KMS-11 (cell line): ENCODE results near the gene AGPAT2.
"Not testable (repeated sequence)": the region's sequence is repeated elsewhere in the genome, so short reads cannot be mapped to it uniquely, and the experiment has no call there.

Experiments
- H2AFZ ChIP-seq: fragments of 200-600 bp; sonication (generic); 2 replicates; pipeline ENCODE4 v1.6.1; 2016; ENCODE audit warnings: antibody characterized with exemption, mixed run types, low read depth
- H3K27ac ChIP-seq: fragments of 200-600 bp; sonication (generic); 2 replicates; pipeline ENCODE4 v1.6.1; 2016; ENCODE audit warnings: mild to moderate bottlenecking, mixed run types
- H3K27me3 ChIP-seq: fragments of 200-600 bp; sonication (generic); 2 replicates; pipeline ENCODE4 v1.6.1; 2017; ENCODE audit warnings: mild to moderate bottlenecking, low read depth, mixed run types, moderate library complexity; ENCODE audit not compliant: insufficient read depth
- H3K36me3 ChIP-seq: fragments of 200-600 bp; sonication (generic); 2 replicates; pipeline ENCODE4 v1.6.1; 2017; ENCODE audit warnings: mild to moderate bottlenecking, mixed run types; ENCODE audit not compliant: insufficient read depth
- H3K4me1 ChIP-seq: fragments of 200-600 bp; sonication (generic); 2 replicates; pipeline ENCODE4 v1.6.1; 2016; ENCODE audit warnings: mild to moderate bottlenecking, low read depth, mixed run types; ENCODE audit not compliant: poor library complexity, severe bottlenecking
- H3K4me2 ChIP-seq: fragments of 200-600 bp; sonication (generic); 2 replicates; pipeline ENCODE4 v1.7.0; 2016; ENCODE audit warnings: mild to moderate bottlenecking, mixed run types
- H3K4me3 ChIP-seq: fragments of 200-600 bp; sonication (generic); IDR thresholded peaks from 2 replicates; pipeline ENCODE4 v1.6.1; 2017; ENCODE audit warnings: low read depth, low read length, mixed read lengths; ENCODE audit not compliant: insufficient read depth
- H3K79me2 ChIP-seq: fragments of 200-600 bp; sonication (generic); 2 replicates; pipeline ENCODE4 v1.6.1; 2016; ENCODE audit warnings: low read depth, mixed run types; ENCODE audit not compliant: insufficient read depth
- H3K9ac ChIP-seq: fragments of 200-600 bp; sonication (generic); 2 replicates; pipeline ENCODE4 v1.6.1; 2016; ENCODE audit warnings: mild to moderate bottlenecking, mixed run types
- H4K20me1 ChIP-seq: fragments of 200-600 bp; sonication (generic); 2 replicates; pipeline ENCODE4 v1.6.1; 2016; ENCODE audit warnings: mild to moderate bottlenecking, mixed run types; ENCODE audit not compliant: insufficient read depth
- TF ChIP-seq, protein P1 (sequence below): fragments of 200-600 bp; sonication (generic); conservative IDR thresholded peaks from 2 replicates; pipeline ENCODE4 v1.6.1; 2017; ENCODE audit warnings: low read depth, mild to moderate bottlenecking, antibody characterized with exemption, low read length, moderate library complexity, mixed read lengths

AGPAT2 gene

DNA sequence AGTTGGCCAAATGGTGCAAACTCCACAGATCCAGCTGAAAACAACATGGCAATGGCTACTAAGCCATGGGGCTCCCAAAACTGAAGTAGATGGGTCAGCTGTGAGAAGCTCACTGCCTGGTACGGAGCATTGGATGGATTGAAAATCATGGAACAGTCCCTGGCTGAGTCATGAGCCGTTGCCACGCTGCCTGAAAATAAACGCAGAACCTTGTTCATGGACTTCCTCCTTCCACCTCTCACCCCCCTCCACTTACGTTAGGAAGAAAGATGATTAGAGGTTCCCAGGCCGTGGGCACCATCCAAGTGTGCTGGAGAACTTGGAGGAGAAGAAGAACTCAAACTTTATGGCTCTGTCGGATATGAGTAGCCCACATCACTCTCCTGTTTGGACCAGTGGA is 18.3 kb upstream of the AGPAT2 start:
- Histone ChIP-seq H3K79me2 (0 out of 2 replicates have a peak, but pooled peaks cover 4% of the 10 kb centered on the region), H2AFZ (no peak overlapping the region), H3K36me3 (no peaks in the 10 kb centered on the region), H3K4me1 (peaks cover 47% of the 10 kb centered on the region), H3K27ac (no peak overlapping the region), H3K27me3 (no peaks in the 10 kb centered on the region), H4K20me1 (no peaks in the 10 kb centered on the region), H3K4me2 (no peak overlapping the region), H3K9ac (no peak overlapping the region), H3K4me3 (no peak overlapping the region)
- TF ChIP-seq, protein P1, sequence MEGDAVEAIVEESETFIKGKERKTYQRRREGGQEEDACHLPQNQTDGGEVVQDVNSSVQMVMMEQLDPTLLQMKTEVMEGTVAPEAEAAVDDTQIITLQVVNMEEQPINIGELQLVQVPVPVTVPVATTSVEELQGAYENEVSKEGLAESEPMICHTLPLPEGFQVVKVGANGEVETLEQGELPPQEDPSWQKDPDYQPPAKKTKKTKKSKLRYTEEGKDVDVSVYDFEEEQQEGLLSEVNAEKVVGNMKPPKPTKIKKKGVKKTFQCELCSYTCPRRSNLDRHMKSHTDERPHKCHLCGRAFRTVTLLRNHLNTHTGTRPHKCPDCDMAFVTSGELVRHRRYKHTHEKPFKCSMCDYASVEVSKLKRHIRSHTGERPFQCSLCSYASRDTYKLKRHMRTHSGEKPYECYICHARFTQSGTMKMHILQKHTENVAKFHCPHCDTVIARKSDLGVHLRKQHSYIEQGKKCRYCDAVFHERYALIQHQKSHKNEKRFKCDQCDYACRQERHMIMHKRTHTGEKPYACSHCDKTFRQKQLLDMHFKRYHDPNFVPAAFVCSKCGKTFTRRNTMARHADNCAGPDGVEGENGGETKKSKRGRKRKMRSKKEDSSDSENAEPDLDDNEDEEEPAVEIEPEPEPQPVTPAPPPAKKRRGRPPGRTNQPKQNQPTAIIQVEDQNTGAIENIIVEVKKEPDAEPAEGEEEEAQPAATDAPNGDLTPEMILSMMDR = no peak

DNA sequence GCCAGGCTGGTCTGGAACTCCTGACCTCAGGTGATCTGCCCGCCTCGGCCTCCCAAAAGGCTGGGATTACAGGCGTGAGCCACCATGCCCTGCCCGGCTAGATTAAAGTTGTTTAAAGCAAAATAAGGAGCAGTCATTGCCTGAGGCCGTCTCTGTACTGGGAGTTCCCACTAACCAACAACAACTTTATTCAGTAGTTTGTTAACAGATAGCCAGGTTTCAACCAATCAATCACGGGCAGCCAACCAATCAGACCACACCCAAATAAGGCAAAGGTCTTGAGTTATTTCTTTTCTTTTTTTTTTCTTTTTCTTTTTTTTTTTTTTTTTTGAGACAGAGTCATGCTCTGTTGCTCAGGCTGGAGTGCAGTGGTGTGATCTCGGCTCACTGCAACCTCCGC is 17.5 kb upstream of the AGPAT2 start:
- not testable (repeated sequence) for H3K27ac ChIP-seq, H2AFZ ChIP-seq, H3K9ac ChIP-seq, H3K4me3 ChIP-seq, H4K20me1 ChIP-seq, H3K79me2 ChIP-seq, H3K27me3 ChIP-seq, H3K36me3 ChIP-seq
- Histone ChIP-seq H3K4me1 (peaks cover 55% of the 10 kb centered on the region), H3K4me2 (0 out of 2 replicates have a peak overlapping the region, but pooled peaks have one; percentile 21)

DNA sequence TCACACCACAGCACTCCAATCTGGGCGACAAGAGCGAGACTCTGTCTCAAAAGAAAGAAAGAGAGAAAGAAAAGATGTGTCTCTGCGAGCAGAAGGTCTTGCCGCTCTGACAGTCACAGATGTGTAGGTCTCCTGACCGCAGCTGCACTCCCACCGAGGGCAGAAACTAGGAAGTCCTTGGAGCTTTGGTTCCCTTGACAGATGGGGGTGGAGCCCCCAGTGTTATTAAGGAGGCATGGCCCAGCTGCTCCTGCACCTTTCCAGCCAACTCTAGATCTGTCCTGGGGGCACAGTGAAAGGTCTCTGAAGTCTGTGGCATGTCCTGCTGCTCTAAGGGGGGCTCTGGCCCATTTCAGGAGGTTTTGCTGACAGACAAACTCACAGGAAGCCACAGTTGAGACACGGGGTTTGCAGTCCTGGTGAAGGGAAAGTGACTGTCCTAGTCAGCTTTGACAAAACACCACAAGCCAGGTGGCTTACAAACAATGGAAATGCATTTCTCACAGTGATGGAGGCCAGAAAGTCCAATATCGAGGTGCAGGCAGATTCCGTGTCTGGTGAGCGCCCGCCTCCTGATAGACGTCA is 16.1 kb upstream of the AGPAT2 start:
- 0 out of 2 replicates have a peak, but pooled peaks cover 4% of the 10 kb centered on the region for H3K79me2 ChIP-seq
- no peaks in the 10 kb centered on the region for H3K36me3 ChIP-seq
- H3K9ac ChIP-seq = peak overlapping the region; percentile 86; the same call in 1 of the 2 replicates
- TF ChIP-seq, protein P1 = no peak
- no peaks in the 10 kb centered on the region for H4K20me1 ChIP-seq
- H3K27me3 ChIP-seq = no peaks in the 10 kb centered on the region
- no peak overlapping the region for H3K4me3 ChIP-seq
- H3K4me1 ChIP-seq = peaks cover 66% of the 10 kb centered on the region
- peak overlapping the region; percentile 95 for H3K27ac ChIP-seq
- H2AFZ ChIP-seq = no peak overlapping the region
- peak overlapping the region; percentile 82 for H3K4me2 ChIP-seq

DNA sequence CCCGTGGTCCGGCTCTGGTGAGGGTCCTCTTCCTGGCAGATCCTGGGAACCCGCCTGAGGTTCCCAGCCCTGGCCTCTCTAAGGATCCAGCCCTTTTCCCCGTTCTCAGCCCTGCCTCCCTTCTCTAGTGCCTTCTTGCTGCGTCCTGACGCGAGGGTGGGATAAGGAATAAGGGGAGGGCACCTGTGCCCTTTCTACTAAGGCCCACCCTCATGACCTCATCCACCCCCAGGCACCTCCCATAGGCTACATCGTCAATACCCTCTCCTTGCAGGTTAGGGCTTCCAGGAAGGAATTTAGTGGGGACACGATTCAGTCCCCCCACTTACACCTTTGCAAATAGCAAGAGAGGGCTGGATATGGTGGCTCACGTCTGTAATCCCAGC is 14.4 kb upstream of the AGPAT2 start:
- Histone ChIP-seq H3K9ac (peak overlapping the region; percentile 86), H3K4me3 (no peak overlapping the region), H3K79me2 (0 out of 2 replicates have a peak, but pooled peaks cover 4% of the 10 kb centered on the region), H3K36me3 (no peaks in the 10 kb centered on the region), H3K27ac (peak overlapping the region; percentile 95), H3K4me1 (peaks cover 81% of the 10 kb centered on the region), H3K4me2 (peak overlapping the region; percentile 82), H4K20me1 (no peaks in the 10 kb centered on the region), H2AFZ (peak overlapping the region; percentile 23), H3K27me3 (no peaks in the 10 kb centered on the region)
- TF ChIP-seq, protein P1 = no peak

DNA sequence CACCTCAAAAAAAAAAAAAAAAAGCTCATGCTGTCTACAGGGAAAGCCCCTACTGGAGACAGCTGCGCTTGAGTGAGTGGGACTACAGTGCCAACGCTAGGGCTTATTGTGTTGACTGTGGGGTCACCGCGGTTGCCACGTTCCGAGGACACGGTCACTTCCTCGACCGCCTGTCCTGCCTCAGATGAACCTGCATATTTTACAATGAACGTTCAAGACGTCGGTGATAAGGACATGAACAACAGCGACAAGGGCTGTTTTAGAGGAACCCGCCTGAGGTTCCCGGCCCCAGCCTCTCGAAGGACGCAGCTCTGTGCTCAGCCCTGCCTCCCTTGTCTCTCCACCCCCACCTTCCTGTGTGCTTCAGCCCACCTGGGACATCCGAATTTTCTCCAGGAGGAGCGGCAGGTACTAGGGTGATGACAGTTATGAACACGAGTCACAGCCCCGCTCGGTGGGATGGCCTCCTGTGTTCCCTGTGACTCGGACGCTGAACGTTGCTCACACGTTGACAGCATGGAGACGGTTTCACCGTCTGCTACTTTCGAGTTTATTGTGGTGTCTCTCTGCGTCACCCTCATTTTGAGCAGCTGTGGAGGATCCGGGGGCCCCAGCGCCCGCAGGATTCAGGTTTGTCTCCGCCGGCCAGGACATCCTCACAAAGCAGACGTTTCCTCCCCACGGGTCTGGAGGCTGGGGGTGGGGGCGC is 13.9 kb upstream of the AGPAT2 start:
- peak overlapping the region; percentile 82 for H3K4me2 ChIP-seq
- H3K27ac ChIP-seq = peak overlapping the region; percentile 95
- H3K27me3 ChIP-seq = no peaks in the 10 kb centered on the region
- H3K9ac ChIP-seq = peak overlapping the region; percentile 86
- H3K36me3 ChIP-seq = no peaks in the 10 kb centered on the region
- peaks cover 86% of the 10 kb centered on the region for H3K4me1 ChIP-seq
- no peak overlapping the region for H3K4me3 ChIP-seq
- no peaks in the 10 kb centered on the region for H4K20me1 ChIP-seq
- TF ChIP-seq, protein P1 = no peak
- H3K79me2 ChIP-seq = 0 out of 2 replicates have a peak, but pooled peaks cover 4% of the 10 kb centered on the region
- peak overlapping the region; percentile 23 for H2AFZ ChIP-seq
